A549 treated with Mapracorat at 1 μM for 4 hours (cell line): ENCODE measurements around the gene CCKAR. TPM values are rescaled to one million over a fixed set of nuclear protein-coding genes. Genes with fewer than 3 reads are reported as not detected.

Source experiments
- total RNA-seq: library from RNA; stranded (reverse); fragments of 200-300 nt; extraction: Qiagen RNA extraction; gene quantifications from 5 replicates; pipeline ENCODE4 v1.2.3, GENCODE V29; 2022

The CCKAR gene
- total RNA-seq: not detected in 5 replicates

GRCh38 chr4:26490111-26490959 is at the start of gene CCKAR:
Gene CCKAR (minus strand): TSS chr4:26490484. CDS start chr4:26490267, 217 bp downstream.

Other genes starting within 250 kb of the CCKAR start
- gene RBPJ, start 169.5 kb downstream of the CCKAR start, total RNA-seq: 9.3 to 13.9 TPM (median 11.7 TPM) in 5 replicates
- gene TBC1D19, start 93.6 kb upstream of the CCKAR start, total RNA-seq: 3.2 to 4.7 TPM (median 4.4 TPM) in 5 replicates